Hepatocyte (in vitro differentiated cells): Measurements from ENCODE around the gene RPL37A.

Experiments
- CTCF ChIP-seq: fragments of 200-600 bp; sonication (generic); IDR thresholded peaks from 2 replicates; pipeline ENCODE4 v1.5.1; 2016; ENCODE audit warnings: antibody characterized with exemption, mild to moderate bottlenecking; ENCODE audit not compliant: poor library complexity
- EZH2 ChIP-seq: fragments of 200-600 bp; sonication (generic); IDR thresholded peaks from 2 replicates; pipeline ENCODE4 v1.6.1; 2016; ENCODE audit warnings: antibody characterized with exemption, mild to moderate bottlenecking, borderline replicate concordance
- EZH2phosphoT487 ChIP-seq: fragments of 200-600 bp; sonication (generic); IDR thresholded peaks from one replicate; pipeline ENCODE4 v1.6.1; 2018; ENCODE audit warnings: antibody characterized with exemption, mild to moderate bottlenecking, low read depth, moderate library complexity; ENCODE audit not compliant: unreplicated experiment, severe bottlenecking

- no peak for TF ChIP-seq EZH2
- TF ChIP-seq CTCF = no peak
- no peak for TF ChIP-seq EZH2phosphoT487
These were observed 620 bp upstream of the RPL37A start for GRCh38 chr2:216498070-216498378.
